Right lobe of liver (tissue), 4 donors: ENCODE measurements around the gene PRKACB.

Source experiments
- POLR2A ChIP-seq: fragments of 450-650 bp; IDR thresholded peaks from one replicate; pipeline ENCODE4 v1.6.1; 2017; ENCODE audit warnings: antibody characterized with exemption, mild to moderate bottlenecking
- TF ChIP-seq, protein P1 (sequence below), 4 donors: fragments of 200-600 bp in 3 of 4; fragments of 450-650 bp in 1 of 4; IDR thresholded peaks; one replicate each; pipeline versions ENCODE4 v1.5.1 to v1.8.0; 2016 to 2022; ENCODE audit warnings: antibody characterized with exemption in 4 of 4, mild to moderate bottlenecking in 2 of 4
- donor health status: DM: no; HTN: no; CAD: no.
- donor health status: DM: no; HTN: no; CAD: no.
- donor health status: DM: no; HTN: yes; CAD: no.

DNA sequence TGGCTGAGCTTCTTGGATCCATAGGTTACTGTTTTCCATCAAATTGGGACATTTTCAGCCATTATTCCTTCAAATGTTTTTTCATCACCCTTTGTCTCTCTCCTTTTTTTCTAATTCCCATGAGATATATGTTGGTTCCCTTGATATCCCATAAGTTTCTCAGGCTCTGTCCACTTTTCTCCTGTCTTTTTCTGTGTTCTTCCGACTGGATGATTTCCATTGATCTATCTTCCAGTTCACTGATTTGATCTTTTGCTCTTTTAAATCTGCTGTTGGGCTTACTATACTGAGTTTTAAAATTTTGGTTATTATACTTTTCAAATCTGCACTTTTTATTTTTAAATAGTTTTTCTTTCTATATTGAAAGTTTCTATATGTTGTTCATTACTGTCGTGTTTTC is 18.2 kb downstream of the PRKACB start:
- TF ChIP-seq, protein P1, sequence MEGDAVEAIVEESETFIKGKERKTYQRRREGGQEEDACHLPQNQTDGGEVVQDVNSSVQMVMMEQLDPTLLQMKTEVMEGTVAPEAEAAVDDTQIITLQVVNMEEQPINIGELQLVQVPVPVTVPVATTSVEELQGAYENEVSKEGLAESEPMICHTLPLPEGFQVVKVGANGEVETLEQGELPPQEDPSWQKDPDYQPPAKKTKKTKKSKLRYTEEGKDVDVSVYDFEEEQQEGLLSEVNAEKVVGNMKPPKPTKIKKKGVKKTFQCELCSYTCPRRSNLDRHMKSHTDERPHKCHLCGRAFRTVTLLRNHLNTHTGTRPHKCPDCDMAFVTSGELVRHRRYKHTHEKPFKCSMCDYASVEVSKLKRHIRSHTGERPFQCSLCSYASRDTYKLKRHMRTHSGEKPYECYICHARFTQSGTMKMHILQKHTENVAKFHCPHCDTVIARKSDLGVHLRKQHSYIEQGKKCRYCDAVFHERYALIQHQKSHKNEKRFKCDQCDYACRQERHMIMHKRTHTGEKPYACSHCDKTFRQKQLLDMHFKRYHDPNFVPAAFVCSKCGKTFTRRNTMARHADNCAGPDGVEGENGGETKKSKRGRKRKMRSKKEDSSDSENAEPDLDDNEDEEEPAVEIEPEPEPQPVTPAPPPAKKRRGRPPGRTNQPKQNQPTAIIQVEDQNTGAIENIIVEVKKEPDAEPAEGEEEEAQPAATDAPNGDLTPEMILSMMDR (IDR thresholded peaks at IDR 0.05), result no peak
- no peak for TF ChIP-seq POLR2A
